Measurements from ENCODE around the gene TMA7.
"Not testable (repeated sequence)": the region's sequence is repeated elsewhere in the genome, so short reads cannot be mapped to it uniquely, and the experiment has no call there.

GRCh38 chr3:48474031-48474430 is 34.0 kb downstream of the TMA7 start:
- TF ChIP-seq POLR2A, POLR2AphosphoS5, TAF1 (IDR thresholded peaks at IDR 0.05; ENCODE audit: low read depth, low read length): not testable (repeated sequence)
